ENCODE results near the gene TULP4.

DNA sequence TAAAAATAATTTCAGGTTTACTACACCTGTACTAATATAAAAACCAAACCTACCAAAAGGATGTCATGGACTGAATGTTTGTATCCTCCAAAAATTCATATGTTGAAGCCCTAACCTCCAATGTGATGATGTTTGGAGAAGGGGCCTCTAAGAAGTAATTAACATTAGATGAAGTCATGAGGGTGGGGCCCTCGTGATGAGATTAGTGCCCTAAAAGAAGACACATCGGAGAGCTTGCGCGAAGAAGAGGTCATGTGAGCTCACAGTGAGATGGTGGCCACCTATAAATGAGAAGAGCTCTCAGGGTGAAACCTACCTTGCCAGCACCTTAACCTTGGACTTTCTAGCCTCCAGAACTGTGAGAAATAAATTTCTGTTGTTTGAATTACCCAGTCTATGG lies 20.8 kb downstream of the TULP4 start:
- TF ChIP-seq EZH2 (IDR thresholded peaks at IDR 0.05): no peak
- no peak for TF ChIP-seq POLR2AphosphoS5 (IDR thresholded peaks at IDR 0.05; ENCODE audit: borderline replicate concordance, low read depth, low read length)

Data from SK-N-MC (cell line).